Measurements from ENCODE around the gene MTG1. TPM values are rescaled to one million over a fixed set of nuclear protein-coding genes. Genes with fewer than 3 reads are reported as not detected.

The MTG1 gene
- total RNA-seq, 4 donors from 2014 or later, result 24.6 to 32.8 (median 27.1) TPM

DNA sequence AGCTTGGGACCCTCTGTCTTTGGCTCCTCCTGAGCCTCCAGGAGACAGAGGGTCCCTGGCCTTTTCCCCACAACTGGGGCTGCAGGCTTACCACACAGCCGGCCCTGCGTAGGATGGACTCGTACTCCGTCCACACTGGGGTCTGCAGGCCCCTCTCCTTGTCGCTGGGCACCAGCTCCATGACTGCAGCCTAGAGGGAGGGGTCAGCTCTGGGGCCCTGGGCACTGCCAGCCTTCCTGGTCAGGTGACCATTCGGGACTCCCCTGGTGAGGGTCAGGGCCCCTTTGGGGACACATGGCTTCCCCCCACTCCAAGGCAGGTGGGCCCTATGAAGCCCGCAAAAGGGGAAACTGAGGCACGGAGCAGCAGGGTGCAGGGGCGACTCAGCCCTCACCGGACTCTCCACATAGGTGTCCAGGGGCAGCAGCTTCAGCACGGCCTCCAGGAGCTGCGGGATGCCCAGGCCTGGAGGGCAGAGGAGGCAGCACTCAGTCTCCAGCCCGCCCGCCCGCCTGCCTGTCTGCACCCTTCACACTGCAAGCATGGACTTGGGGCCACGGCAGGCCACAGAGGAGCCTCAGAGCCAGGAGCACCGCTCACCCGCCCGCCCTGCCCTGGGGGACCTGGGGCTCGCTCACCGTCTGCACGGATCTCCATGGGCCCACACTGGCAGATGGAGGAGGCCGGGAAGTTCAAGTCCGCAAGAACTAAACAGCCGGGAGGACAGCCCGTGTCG lies 37.2 kb upstream of the MTG1 start:
- DNase-seq, result no peak
- no CpG with 5 or more reads among the region's 27 CpGs for WGBS, 2 donors
- intact Hi-C loops (cut with DNase I), result no loop called here

DNA sequence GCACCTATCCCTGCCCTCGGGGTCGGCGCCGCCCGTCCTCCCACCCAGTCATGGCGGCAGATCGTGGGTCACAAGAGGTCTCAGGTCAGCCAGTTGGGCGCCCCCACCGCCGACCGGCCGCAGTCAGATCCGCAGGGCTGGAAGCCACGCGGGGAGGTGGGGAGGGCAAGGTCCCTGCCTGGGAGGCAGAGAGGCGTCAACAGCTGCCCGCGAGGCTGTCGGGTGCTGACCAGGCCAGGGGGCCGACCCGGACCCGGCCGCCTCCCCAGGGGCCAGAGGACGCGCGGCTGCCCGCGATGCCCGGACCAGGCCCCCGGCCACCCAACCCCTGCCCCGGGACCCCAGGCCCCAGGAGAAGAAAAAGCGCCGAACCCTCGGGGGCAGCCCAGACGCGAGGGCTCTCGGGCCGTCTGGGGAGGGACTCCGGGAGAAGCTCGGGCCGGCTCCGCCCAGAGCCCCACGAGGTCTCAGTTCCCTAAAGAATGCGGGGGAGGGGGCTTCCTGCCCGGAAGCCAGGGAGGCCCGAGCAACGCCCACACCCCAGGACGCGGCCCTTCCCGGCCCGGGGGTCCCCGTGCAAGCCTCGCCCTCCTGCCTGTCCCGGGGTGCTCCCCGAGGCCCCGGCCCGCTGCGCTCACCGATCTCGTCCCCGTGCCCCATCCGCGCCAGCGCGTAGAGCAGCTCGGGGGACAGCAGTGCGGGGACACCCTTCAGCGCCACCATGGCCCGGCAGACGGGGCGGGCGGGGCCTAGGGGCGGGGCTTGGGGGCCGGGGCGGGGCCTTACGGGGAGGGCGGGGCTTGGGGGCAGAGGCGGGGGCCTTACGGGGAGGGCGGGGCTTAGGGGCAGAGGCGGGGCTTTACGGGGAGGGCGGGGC lies 36.4 kb upstream of the MTG1 start, which contains the start of gene FUOM:
Gene FUOM, minus strand, starts transcription at position 735 of the 877 bp plus-strand sequence. Its CDS starts 12 bp downstream, at position 723.
- no CpG with 5 or more reads among the region's 83 CpGs for whole genome bisulfite sequencing, 2 donors
- Histone ChIP-seq H3K27ac (peak within 1 kb of the TSS; percentile 39 to 79 (median 57)), H3K27me3 (peaks cover 0 to 14% (median 0%) of the 10 kb centered on the region in 4 donors), H3K9me3 (peaks cover 0 to 5% (median 0%) of the 10 kb centered on the region in 3 donors), H3K4me3 (peak within 1 kb of the TSS; percentile 49 to 83 (median 61)), H3K4me1 (peaks cover 10 to 37% (median 13%) of the 10 kb centered on the region in 3 donors), H3K36me3 (peaks cover 0 to 13% (median 0%) of the 10 kb centered on the region in 3 donors)
- intact Hi-C loops (cut with DNase I), result no loop called here
- TF ChIP-seq, protein P1, sequence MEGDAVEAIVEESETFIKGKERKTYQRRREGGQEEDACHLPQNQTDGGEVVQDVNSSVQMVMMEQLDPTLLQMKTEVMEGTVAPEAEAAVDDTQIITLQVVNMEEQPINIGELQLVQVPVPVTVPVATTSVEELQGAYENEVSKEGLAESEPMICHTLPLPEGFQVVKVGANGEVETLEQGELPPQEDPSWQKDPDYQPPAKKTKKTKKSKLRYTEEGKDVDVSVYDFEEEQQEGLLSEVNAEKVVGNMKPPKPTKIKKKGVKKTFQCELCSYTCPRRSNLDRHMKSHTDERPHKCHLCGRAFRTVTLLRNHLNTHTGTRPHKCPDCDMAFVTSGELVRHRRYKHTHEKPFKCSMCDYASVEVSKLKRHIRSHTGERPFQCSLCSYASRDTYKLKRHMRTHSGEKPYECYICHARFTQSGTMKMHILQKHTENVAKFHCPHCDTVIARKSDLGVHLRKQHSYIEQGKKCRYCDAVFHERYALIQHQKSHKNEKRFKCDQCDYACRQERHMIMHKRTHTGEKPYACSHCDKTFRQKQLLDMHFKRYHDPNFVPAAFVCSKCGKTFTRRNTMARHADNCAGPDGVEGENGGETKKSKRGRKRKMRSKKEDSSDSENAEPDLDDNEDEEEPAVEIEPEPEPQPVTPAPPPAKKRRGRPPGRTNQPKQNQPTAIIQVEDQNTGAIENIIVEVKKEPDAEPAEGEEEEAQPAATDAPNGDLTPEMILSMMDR (IDR thresholded peaks at IDR 0.05), result no peak
- TF ChIP-seq POLR2A (IDR thresholded peaks at IDR 0.05), result no peak
- DNase-seq, result no peak

More for the DNA sequence above, 37.2 kb upstream of the MTG1 start:
- peaks cover 0 to 5% (median 0%) of the 10 kb centered on the region in 3 donors for H3K9me3 ChIP-seq
- H3K4me3 ChIP-seq, result peak overlapping the region; percentile 49 to 83 (median 61)
- H3K27ac ChIP-seq, result peak overlapping the region in 1 of 4 donors; percentile 39
- no peak for TF ChIP-seq POLR2A (IDR thresholded peaks at IDR 0.05)
- TF ChIP-seq, protein P1 (IDR thresholded peaks at IDR 0.05), result no peak
- H3K4me1 ChIP-seq, result peaks cover 10 to 37% (median 13%) of the 10 kb centered on the region in 3 donors
- peaks cover 0 to 5% (median 0%) of the 10 kb centered on the region in 3 donors for H3K36me3 ChIP-seq
- peaks cover 0 to 16% (median 0%) of the 10 kb centered on the region in 4 donors for H3K27me3 ChIP-seq

DNA sequence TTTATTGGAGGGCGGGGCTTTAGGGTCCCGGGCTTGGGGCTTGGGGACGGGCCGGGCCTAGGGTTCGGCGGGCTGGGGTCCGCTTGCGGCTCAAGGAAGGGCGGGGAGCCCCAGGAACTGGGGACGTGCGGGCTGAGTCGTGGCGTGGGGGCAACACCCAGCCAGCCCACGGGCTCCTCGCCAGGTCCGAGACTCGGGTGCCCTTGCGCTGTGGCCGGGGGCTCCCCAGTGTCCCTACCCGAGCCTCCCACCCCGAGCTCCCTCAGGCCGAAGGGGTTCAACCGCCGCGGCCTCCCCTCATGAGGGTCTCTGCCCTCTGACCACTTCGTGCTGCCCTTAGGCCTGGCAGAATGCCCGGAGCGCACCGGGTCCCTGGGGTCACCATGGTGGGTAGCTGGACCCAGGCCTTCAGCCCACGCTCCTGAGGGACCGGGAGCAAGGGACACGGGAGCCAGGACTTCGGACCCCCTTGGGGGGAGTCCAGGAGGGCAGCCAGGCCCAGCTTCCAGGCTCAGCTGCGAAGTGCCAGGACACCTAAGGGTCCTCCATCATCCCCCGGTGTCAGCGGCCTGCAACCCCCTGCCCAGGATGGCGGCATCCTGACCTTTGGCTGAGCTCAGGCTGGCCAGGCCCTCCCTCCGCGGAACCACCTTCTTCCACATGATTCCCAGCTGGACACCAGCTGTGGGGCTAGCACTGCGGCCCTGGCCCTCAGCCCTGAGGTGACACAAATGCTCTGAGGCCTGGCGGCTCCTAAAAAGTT lies 35.6 kb upstream of the MTG1 start:
- intact Hi-C loops (cut with DNase I), result no loop called here
- TF ChIP-seq, protein P1 (IDR thresholded peaks at IDR 0.05), result no peak
- no peak for TF ChIP-seq POLR2A (IDR thresholded peaks at IDR 0.05)
- H3K27ac ChIP-seq, result peak overlapping the region; percentile 31 to 79 (median 57)
- H3K27me3 ChIP-seq, result peaks cover 0 to 14% (median 0%) of the 10 kb centered on the region in 4 donors
- DNase-seq, result no peak
- peaks cover 0 to 5% (median 0%) of the 10 kb centered on the region in 3 donors for H3K9me3 ChIP-seq
- 86% methylated on average over 1 of the region's 41 CpGs; no CpG with 5 or more reads in 1 of the 2 donors for WGBS, 2 donors
- peaks cover 10 to 37% (median 13%) of the 10 kb centered on the region in 3 donors for H3K4me1 ChIP-seq
- H3K36me3 ChIP-seq, result peaks cover 0 to 21% (median 0%) of the 10 kb centered on the region in 3 donors
- H3K4me3 ChIP-seq, result peak overlapping the region in 3 of 4 donors; percentile 49 to 83 (median 64)

DNA sequence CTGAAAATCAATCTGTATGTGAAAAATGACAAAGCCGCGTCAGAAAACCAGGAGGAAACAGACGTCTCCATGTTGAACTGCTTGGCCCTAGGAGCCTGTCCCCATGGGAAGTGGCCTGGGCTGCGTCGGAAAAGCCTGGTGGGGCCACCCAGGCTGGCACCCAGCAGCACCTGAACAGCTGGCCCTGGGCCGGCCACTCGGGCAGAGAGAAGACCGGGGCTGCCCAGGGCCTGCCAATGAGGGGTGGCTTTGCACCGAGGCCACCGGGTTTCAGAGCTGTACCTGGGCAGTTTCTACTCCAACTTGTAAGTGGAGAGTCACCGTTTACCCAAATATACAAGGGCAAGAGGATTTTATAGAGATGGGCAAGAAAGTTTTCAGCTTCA lies 35.0 kb upstream of the MTG1 start:
- Histone ChIP-seq H3K36me3 (peaks cover 0 to 27% (median 0%) of the 10 kb centered on the region in 3 donors), H3K4me1 (peaks cover 10 to 39% (median 13%) of the 10 kb centered on the region in 3 donors), H3K27ac (peak overlapping the region in 2 of 4 donors; percentile 31 to 75), H3K9me3 (peaks cover 0 to 5% (median 0%) of the 10 kb centered on the region in 3 donors), H3K4me3 (no peak overlapping the region), H3K27me3 (peaks cover 0 to 14% (median 0%) of the 10 kb centered on the region in 4 donors)
- TF ChIP-seq POLR2A (IDR thresholded peaks at IDR 0.05), result no peak
- DNase-seq, result no peak
- intact Hi-C loops (cut with DNase I), result no loop called here
- 57 to 100% methylated on average over 1 to 2 of the region's 11 CpGs for WGBS, 2 donors

DNA sequence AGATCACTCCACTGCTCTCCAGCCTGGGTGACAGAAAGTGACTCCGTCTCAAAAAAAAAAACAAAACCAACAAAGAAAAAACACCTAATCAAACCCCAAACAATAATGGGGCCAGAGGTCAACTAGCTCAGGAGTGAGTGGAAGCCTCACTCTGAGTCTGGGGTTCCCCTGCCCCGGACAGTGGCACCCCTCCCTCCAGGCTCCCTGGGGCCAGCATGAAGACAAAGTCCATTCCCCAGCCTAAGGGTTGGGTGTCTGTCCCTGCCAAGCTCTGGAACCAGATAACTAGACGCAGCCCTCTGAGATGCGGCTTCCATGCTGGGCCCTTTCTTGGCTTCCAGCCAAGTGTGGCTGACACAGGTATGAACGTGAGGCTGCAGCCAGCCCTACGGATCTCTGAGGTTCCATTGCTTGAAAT lies 34.4 kb upstream of the MTG1 start:
- intact Hi-C loops (cut with DNase I), result no loop called here
- no peak overlapping the region for H3K27ac ChIP-seq
- WGBS, 2 donors, result 44 to 49% methylated on average over 2 to 5 of the region's 6 CpGs

More for the DNA sequence above, 34.4 kb upstream of the MTG1 start:
- peaks cover 0 to 14% (median 0%) of the 10 kb centered on the region in 4 donors for H3K27me3 ChIP-seq
- peaks cover 0 to 34% (median 0%) of the 10 kb centered on the region in 3 donors for H3K36me3 ChIP-seq
- peaks cover 10 to 46% (median 13%) of the 10 kb centered on the region in 3 donors for H3K4me1 ChIP-seq
- H3K9me3 ChIP-seq, result peaks cover 0 to 5% (median 0%) of the 10 kb centered on the region in 3 donors
- no peak for DNase-seq
- no peak for TF ChIP-seq POLR2A (IDR thresholded peaks at IDR 0.05)
- TF ChIP-seq, protein P1 (IDR thresholded peaks at IDR 0.05), result no peak
- no peak overlapping the region for H3K4me3 ChIP-seq

Measured in esophagus squamous epithelium (tissue), 5 donors.